ENCODE measurements around the gene RENBP. TPM values are rescaled to one million over a fixed set of nuclear protein-coding genes. Genes with fewer than 3 reads are reported as not detected.

Gene RENBP
- polyA plus RNA-seq, 10 donors, result 1.9 to 6.5 (median 3.0) TPM

- DNase-seq, result peak; percentile 62 to 84 (median 83)
These were observed 9.6 kb downstream of the RENBP start, which contains the start of gene NAA10 for GRCh38 chrX:153934762-153935325. Gene NAA10 (minus strand): TSS chrX:153935037. CDS start chrX:153934904, 133 bp downstream.

- DNase-seq, result no peak
These were observed 10.2 kb downstream of the RENBP start for GRCh38 chrX:153934148-153934761.

DNA sequence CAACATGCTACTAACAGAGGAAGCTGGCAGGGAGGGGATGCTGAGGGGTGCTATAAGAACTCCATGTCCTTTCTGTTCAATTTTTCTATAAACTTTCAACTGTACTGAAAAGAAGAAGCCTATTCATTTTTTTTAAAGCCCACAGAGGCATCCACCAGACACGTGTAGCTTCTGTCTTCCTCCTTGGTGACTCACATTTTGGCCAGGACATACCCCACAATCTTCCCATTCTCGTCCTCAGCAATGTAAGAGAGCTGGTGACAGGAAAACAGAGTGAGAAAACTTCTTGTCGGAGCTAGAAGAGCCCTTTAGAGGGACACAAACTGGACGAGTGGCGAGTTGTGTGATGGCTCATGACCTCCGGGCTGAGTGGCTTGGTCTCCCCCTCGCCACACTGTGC is 10.7 kb downstream of the RENBP start:
- DNase-seq, result no peak

GRCh38 chrX:153932220-153932915 is 12.1 kb downstream of the RENBP start:
- DNase-seq, result no peak

DNA sequence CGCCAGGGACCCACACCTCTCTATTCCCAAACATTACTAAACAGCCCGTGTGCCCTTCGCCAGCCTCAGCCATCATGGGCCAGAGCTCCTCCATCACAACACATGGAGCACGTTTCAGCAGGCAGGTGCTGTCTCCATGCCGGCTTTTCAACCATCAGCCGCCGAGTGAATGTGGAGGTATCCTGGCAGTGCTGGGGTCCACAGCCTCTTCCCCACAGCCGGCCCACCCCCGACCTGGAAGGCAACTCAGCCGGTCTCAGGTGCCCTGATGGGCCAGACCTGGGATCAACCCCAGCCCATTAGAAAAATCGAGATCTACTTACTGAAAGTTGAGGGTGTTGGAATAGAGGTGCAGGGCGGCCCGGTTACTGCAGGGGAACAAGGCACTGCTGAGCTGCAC is 12.7 kb downstream of the RENBP start:
- DNase-seq, result no peak

DNA sequence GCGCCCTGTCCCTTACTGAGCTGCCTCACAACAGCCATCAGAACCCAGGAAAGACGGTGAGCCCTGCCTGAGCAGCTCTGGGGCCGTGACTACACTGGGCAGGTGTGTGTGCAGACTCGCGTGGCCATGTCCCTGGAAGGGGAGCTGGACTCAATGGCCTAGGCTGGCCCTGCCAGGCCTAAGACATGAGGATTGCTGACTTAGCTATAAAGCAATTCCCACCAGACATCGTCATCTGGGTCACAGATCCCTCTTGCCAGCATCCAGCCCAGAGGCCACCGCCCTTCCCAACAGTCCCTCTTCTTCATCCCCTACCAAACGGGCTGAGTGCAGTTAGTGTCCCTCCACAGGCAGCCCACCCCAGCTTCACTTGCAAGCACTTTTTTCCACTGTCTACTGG is 13.3 kb downstream of the RENBP start:
- DNase-seq, result no peak

GRCh38 chrX:153930011-153930910 is 14.2 kb downstream of the RENBP start:
- no peak for DNase-seq

DNA sequence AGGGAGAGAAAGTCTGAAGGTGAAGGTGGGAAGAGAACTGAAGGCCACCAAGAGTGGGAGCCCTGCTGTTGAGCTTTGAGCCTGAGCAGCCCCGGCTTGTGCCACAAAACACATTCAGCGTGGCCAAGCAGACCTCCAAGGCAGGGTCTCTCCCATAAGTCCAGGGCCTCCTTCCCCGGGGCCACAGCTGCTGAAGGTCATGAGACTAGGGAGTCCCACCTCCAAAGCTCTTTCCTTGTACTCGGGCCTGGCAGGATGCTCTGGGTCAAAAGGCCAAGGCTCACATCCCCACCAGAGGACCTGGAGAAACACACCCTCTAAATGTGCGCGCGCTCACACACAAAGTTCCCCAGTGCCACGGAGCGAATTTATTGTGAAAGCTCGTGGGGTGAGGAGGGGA is 14.9 kb downstream of the RENBP start:
- DNase-seq, result no peak

GRCh38 chrX:153928846-153929245 is 15.6 kb downstream of the RENBP start:
- no peak for DNase-seq

- DNase-seq, result peak; percentile 96 to 97 (median 97)
These were observed 16.3 kb downstream of the RENBP start for GRCh38 chrX:153927922-153928760.

DNA sequence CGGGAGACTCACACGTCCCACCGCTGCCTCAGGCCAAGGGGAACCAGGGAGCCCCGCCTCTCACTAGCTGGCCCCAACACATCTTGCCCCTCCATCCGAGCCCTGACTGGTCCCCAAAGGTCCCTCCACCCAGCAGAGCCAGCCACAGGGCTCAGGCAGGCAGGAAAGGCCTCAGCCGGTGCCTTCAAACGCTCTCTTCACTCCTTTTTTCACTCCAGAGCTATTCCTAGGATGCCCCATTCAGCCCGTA is 16.8 kb downstream of the RENBP start:
- no peak for DNase-seq

- peak in 2 of 3 donors; percentile 65 to 86 for DNase-seq
These were observed 17.4 kb downstream of the RENBP start for GRCh38 chrX:153926858-153927671.

GRCh38 chrX:153926552-153926857 is 17.9 kb downstream of the RENBP start:
- no peak for DNase-seq

GRCh38 chrX:153925739-153926551 is 18.5 kb downstream of the RENBP start, which contains the start of gene ARHGAP4:
Gene ARHGAP4 (minus strand): TSS chrX:153926264. CDS start chrX:153926202, 62 bp downstream.
- no peak for DNase-seq

DNA sequence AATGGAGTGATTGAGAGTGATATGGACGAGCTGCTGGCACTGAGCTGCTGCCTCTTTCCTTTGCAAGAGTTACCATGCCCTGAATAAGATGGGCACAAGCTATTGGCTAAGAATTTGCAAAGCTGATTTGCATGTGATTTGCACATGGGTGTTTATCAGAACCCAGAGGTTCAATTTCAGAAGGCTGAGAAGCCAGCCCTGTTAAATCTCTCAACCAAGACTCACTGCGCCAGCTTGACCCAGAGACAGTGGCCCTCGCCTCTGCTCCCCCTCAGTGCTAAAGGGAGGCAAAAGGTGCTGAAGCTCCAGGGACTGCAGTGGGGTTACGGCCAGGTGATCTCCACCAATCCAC is 19.1 kb downstream of the RENBP start:
- DNase-seq, result no peak

DNA sequence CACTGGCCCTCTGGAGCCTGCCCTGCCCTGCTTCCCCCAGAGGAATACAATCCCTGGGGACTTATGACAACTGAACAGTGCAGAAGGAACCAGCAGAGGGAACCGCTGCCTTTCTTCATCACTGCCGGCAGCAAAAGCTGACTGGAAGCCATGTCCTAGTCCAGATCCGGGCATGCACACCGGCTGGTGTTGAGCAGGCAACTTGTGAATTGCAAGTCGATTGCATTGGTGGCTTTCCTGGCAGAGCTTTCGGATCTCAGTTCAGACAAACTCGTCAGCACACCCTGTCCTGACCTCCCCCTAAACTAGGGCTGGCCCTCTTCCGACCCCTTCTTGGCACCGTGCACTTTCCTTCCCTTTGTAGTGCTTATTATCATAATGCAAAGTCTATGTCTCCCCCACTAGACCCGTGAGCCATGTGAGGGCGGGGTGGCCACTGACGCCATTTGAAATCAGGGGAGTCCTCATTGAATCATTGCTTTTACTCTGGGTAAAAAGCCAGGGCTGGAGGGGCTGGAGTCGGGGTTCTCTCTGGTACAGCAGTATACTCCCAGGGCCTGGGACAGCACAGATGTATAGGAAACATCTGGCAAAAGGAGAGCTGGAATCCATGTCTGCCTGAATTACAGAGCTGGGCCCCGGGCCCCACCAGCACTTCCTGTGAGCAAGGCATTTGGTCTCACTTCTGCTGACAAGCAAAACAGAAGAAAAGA is 20.1 kb downstream of the RENBP start:
- no peak for DNase-seq

DNA sequence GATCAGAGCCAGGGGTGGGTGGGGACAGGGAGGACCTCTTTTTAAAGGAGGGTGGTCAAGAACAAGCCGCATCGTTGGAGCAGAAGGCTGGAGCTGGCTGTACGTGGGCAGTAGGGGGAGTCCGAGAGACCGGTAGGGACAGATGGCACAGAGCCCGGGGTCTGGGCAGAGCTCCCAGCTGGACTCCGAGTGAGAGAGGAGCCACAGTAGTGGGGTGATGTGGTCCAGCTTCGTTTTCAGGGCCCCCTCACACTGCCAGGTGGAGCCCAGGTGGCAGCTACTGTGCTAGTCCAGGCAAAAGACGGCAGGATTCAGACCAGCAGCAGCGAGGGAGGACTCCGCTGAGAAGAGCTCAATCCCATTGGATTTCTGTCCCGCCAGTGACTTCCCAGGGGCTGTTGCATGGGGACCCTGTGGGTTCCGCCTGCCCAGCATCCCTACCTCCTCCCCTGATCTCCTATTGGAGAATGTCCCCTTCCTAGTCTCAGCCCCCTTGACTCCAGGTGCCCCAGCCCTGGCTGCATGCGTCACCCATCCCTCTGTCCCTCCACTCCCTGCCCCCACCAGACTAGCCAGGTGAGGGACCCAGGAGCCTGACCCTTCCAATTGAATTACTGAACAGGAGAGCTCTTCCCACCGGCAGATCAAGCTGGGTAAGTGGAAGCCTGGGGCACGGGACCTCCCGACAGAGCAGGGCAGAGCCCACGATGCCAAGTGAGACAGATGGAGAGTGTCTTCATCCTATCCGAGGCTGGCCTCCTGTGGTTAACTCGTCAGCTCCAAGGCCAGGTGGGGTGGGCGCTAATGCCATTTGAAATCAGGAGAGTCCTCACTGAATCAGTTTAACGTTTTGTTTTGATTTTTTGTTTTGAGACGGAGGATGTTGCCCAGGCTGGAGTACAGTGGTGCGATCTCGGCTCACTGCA is 21.2 kb downstream of the RENBP start:
- DNase-seq, result peak in 2 of 3 donors; percentile 70 to 71
